ENCODE results near the gene STIMATE.

The STIMATE gene

GRCh38 chr3:52839892-52840545 is 57.3 kb downstream of the STIMATE start:
- DNase-seq, result no peak

- DNase-seq, result peak; percentile 35
Observed at GRCh38 chr3:52839268-52839575, 58.1 kb downstream of the STIMATE start.

GRCh38 chr3:52838561-52839267 is 58.6 kb downstream of the STIMATE start:
- no peak for DNase-seq

GRCh38 chr3:52836986-52837385 is 60.4 kb downstream of the STIMATE start:
- DNase-seq, result no peak

- no peak for DNase-seq
Observed at GRCh38 chr3:52836471-52836845, 60.9 kb downstream of the STIMATE start.

GRCh38 chr3:52835766-52836470 is 61.4 kb downstream of the STIMATE start:
- no peak for DNase-seq

- peak; percentile 60 for DNase-seq
Observed at GRCh38 chr3:52834871-52835501, 62.4 kb downstream of the STIMATE start, which contains the start of gene MUSTN1. TSS of gene MUSTN1 (minus strand) at chr3:52835019. CDS start at chr3:52834948, 71 bp downstream.

DNA sequence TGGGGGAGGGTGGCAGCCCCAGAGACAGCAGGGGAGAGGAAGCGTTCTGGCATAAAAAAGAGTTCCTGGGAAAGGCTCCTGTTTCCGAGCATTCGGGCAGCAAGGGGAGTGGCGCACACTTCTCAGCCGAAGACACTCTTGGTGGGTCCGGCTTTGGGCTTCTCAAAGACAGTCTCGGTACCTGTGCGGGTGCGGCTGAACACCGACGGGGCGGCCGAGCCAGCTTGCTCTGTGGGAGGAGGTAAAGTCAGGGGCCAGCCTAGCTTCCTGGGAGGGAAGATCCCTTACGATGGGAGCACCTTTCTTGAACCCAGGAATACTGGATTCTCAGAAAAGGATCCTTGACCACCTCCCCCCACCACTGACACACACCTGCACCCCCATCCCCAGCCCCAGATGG is 64.1 kb downstream of the STIMATE start:
- DNase-seq, result no peak

GRCh38 chr3:52831500-52832301 is 65.6 kb downstream of the STIMATE start:
- DNase-seq, result peak; percentile 73

GRCh38 chr3:52830535-52831258 is 66.7 kb downstream of the STIMATE start, which contains the start of gene ITIH4:
TSS of gene ITIH4 (minus strand) at chr3:52830672. CDS start at chr3:52830642, 30 bp downstream.
- DNase-seq, result no peak

DNA sequence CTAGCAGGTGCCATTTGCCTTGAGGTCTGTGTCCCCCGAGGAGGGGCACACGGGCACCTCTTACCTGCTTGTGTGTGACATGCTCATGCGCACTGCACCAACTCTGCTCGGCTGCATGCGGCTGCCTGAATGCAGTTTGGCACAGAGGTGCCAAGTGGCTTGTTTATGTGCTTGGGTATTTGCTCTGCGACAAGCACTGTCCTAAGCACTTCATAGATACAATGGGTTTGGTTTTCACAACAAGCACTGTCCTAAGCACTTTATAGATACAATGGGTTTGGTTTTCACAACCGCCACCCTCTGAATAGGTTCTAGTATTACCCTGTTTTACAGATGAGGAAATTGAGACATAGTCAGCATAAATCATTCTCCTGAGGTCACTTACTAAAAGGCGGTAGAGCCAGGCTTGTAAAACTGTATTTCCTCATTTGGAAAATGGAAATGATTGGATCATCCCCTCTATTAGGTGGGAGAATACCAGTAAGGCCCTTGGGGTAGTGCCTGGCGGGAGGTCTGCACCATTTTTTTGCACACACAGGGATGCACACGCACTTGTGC is 67.4 kb downstream of the STIMATE start:
- no peak for DNase-seq

- no peak for DNase-seq
Observed at GRCh38 chr3:52829482-52829881, 67.9 kb downstream of the STIMATE start.

- DNase-seq, result no peak
Observed at GRCh38 chr3:52827866-52828376, 69.4 kb downstream of the STIMATE start.

DNA sequence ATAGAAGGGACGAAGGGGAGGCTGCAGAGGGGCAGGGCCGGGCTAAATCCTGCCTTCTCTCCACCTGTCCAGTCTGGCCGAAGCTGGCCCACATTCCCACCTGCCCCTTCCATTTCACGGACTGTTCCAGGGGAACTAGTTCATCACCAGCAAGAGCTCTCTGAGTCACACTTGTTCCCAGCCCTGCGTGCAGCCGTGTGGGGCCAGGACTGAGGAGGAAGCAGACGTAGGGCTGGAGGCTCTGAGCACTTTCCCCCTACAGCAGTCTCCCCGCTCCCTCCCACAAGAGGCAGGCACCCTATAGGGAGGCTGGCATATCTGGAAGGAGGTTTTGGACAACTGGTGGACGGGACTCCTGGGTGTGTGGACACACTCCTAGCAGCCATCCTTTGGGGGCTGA is 69.9 kb downstream of the STIMATE start:
- no peak for DNase-seq

- DNase-seq, result no peak
Observed at GRCh38 chr3:52824037-52824436, 73.3 kb downstream of the STIMATE start.

- DNase-seq, result no peak
Observed at GRCh38 chr3:52822363-52822762, 75.0 kb downstream of the STIMATE start.

DNA sequence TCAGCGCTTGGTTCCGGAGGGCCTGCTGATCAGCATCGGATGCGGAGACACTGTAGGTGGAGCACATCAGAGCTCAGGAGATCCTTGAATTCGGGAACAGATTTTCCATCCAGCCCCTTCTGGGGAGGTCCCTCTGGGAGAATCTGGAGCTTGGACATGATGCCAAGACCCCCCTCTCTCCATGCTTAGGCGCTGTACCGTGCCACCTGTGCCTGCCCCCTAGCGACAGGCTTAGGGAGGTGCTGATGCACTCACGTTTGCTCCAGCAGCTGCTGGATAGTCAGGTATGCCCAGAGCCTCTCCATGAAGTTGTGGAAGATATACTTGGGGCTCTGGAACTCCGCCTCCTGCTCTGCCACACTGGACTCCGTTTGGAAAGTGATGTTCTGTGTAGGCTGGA is 76.6 kb downstream of the STIMATE start:
- peak; percentile 67 for DNase-seq

DNA sequence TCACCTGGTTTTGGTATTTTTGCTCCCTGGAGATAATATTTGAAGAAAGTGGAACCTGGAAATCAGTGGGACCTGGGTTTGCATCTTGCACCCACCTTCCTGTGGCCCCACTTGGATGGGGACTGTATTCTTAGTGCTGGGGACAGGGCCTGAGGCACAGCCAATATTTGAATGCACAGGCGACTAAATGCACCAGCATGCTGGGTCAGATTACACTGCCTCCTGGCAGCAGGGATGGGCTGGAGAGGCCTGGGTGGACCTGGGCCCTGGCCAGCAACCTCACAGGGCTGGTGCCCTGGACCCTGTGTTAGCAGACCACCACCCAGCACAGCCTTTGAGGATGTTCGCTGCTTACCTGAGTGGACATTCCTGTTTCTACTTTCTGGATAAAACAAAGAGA is 77.4 kb downstream of the STIMATE start:
- DNase-seq, result peak; percentile 4

DNA sequence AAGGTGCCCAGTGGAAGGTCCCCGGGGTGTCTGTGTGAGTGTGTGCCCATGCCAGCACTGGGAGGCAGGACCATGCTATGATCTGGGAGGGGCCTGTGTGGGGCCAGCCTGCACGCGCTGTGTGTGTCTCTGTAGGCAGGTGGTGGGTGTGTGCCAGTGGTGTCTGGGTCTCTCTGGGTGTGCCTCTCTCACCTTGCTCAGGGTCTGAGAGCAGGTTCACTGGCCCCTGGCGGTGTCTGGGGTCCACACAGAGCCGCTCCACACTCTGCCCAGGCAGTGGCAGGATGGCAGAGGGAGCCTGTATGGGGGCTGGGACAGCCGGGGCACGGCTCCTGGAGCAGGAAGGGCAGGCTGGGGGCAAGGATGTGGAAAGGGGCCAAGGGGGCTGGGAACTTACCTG is 79.5 kb downstream of the STIMATE start:
- no peak for DNase-seq

DNA sequence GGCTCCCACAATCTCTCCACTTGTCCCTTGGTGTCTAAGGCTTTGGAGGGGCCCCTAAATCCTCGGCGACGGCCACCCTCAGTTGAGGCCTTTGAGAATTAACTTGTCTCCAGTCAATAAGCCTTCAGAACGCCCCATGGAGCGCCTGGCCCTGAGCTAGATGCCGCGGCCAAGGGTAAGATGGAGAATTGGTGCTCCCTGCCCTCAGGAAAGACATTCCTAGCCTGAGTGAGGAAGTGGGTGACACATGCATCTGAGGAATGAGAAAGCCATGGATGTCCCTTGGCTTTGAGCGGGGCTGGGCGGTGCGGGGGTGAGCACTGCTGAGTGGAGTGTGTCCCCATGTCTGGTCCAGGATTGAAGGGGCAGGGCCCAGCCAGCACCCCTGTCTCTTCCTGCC is 80.1 kb downstream of the STIMATE start:
- no peak for DNase-seq

DNA sequence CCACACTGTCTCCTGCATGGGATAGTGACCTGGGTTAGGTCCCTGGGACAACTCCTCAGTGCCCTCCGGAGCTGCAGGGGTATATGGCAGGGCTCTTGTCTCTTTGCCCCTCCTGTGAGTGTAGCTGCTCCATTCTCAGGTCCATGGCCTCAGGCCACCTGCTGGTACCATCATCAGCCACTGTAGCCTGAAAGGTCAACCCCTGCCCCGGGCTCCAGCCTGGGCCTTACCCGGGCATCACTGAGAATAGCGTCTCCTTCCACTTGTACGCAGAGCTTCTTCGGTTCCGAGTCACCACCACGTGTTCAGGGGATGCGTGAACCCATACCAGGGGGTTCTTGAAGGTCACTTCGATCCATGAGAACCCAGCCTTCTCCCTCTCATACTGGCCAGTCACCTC is 80.7 kb downstream of the STIMATE start:
- no peak for DNase-seq

Data from NCI-H82 (cell line).